ENCODE results near the gene RAPGEF4.

RAPGEF4 gene

GRCh38 chr2:173019755-173020154 is 284.1 kb downstream of the RAPGEF4 start:
- TF ChIP-seq CTCF (IDR thresholded peaks at IDR 0.05; ENCODE audit: insufficient read depth, missing control alignments) = no peak
- FAIRE-seq (no peak), DNase-seq (ENCODE audit: insufficient read length, low spot score) (no peak)

- FAIRE-seq (no peak), DNase-seq (ENCODE audit: insufficient read length, low spot score) (no peak)
- TF ChIP-seq CTCF (IDR thresholded peaks at IDR 0.05; ENCODE audit: insufficient read depth, missing control alignments) = peak; percentile 49
Measured at GRCh38 chr2:173021939-173022371, 286.3 kb downstream of the RAPGEF4 start.

GRCh38 chr2:173023718-173024117 is 288.1 kb downstream of the RAPGEF4 start:
- TF ChIP-seq CTCF (IDR thresholded peaks at IDR 0.05; ENCODE audit: insufficient read depth, missing control alignments) = no peak
- DNase-seq (ENCODE audit: insufficient read length, low spot score) (no peak), FAIRE-seq (no peak)

GRCh38 chr2:173026479-173026878 is 290.8 kb downstream of the RAPGEF4 start:
- TF ChIP-seq CTCF (IDR thresholded peaks at IDR 0.05; ENCODE audit: insufficient read depth, missing control alignments) = no peak
- DNase-seq (ENCODE audit: insufficient read length, low spot score) (no peak), FAIRE-seq (no peak)

GRCh38 chr2:173027181-173028128 is 291.8 kb downstream of the RAPGEF4 start:
- peak; percentile 29 for DNase-seq (ENCODE audit: insufficient read length, low spot score)
- TF ChIP-seq CTCF (IDR thresholded peaks at IDR 0.05; ENCODE audit: insufficient read depth, missing control alignments) = peak; percentile 97
- FAIRE-seq = peak; percentile 92

GRCh38 chr2:173028141-173028540 is 292.5 kb downstream of the RAPGEF4 start:
- TF ChIP-seq CTCF (IDR thresholded peaks at IDR 0.05; ENCODE audit: insufficient read depth, missing control alignments) = no peak
- no peak for DNase-seq (ENCODE audit: insufficient read length, low spot score)
- no peak for FAIRE-seq

- no peak for TF ChIP-seq CTCF (IDR thresholded peaks at IDR 0.05; ENCODE audit: insufficient read depth, missing control alignments)
- FAIRE-seq (no peak), DNase-seq (ENCODE audit: insufficient read length, low spot score) (no peak)
Measured at GRCh38 chr2:173028671-173029070, 293.0 kb downstream of the RAPGEF4 start.
